Measurements from ENCODE around the gene GLT1D1.
"Not testable (repeated sequence)": the region's sequence is repeated elsewhere in the genome, so short reads cannot be mapped to it uniquely, and the experiment has no call there.

DNA sequence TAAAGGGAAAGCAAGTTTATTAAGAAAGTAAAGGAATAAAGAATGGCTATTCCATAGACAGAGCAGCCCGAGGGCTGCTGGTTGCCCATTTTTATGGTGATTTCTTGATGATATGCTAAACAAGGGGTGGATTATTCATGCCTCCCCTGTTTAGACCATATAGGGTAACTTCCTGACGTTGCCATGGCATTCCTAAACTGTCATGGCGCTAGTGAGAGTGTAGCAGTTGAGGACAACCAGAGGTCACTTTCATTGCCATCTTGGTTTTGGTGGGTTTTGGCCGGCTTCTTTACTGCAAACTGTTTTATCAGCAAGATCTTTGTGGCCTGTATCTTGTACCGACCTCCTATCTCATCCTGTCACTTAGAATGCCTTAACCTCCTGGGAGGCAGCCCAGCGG lies 3.5 kb upstream of the GLT1D1 start:
- not testable (repeated sequence) for TF ChIP-seq CTCF (conservative IDR thresholded peaks at IDR 0.05; ENCODE audit: low read depth in 2 of 2); POLR2AphosphoS5 (IDR thresholded peaks at IDR 0.05; ENCODE audit: low read depth); EZH2phosphoT487 (IDR thresholded peaks at IDR 0.05; ENCODE audit: unreplicated experiment); STAT1 (IDR thresholded peaks at IDR 0.05; ENCODE audit: unreplicated experiment); EZH2 (IDR thresholded peaks at IDR 0.05; ENCODE audit: low read depth, unreplicated experiment); JUNB (IDR thresholded peaks at IDR 0.05; ENCODE audit: unreplicated experiment); CREB1 (CRISPR knock-in tag; IDR thresholded peaks at IDR 0.05; ENCODE audit: low read depth); NANOG (IDR thresholded peaks at IDR 0.05; ENCODE audit: borderline replicate concordance); REST (IDR thresholded peaks at IDR 0.05; ENCODE audit: unreplicated experiment)
- TF ChIP-seq, protein P1, sequence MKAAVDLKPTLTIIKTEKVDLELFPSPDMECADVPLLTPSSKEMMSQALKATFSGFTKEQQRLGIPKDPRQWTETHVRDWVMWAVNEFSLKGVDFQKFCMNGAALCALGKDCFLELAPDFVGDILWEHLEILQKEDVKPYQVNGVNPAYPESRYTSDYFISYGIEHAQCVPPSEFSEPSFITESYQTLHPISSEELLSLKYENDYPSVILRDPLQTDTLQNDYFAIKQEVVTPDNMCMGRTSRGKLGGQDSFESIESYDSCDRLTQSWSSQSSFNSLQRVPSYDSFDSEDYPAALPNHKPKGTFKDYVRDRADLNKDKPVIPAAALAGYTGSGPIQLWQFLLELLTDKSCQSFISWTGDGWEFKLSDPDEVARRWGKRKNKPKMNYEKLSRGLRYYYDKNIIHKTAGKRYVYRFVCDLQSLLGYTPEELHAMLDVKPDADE (IDR thresholded peaks at IDR 0.05): not testable (repeated sequence)
